ENCODE measurements around the gene QRICH2. TPM values are rescaled to one million over a fixed set of nuclear protein-coding genes. Genes with fewer than 3 reads are reported as not detected.

Gene QRICH2
- total RNA-seq, 1 experiment from 2014 or later, result 1.5 TPM

DNA sequence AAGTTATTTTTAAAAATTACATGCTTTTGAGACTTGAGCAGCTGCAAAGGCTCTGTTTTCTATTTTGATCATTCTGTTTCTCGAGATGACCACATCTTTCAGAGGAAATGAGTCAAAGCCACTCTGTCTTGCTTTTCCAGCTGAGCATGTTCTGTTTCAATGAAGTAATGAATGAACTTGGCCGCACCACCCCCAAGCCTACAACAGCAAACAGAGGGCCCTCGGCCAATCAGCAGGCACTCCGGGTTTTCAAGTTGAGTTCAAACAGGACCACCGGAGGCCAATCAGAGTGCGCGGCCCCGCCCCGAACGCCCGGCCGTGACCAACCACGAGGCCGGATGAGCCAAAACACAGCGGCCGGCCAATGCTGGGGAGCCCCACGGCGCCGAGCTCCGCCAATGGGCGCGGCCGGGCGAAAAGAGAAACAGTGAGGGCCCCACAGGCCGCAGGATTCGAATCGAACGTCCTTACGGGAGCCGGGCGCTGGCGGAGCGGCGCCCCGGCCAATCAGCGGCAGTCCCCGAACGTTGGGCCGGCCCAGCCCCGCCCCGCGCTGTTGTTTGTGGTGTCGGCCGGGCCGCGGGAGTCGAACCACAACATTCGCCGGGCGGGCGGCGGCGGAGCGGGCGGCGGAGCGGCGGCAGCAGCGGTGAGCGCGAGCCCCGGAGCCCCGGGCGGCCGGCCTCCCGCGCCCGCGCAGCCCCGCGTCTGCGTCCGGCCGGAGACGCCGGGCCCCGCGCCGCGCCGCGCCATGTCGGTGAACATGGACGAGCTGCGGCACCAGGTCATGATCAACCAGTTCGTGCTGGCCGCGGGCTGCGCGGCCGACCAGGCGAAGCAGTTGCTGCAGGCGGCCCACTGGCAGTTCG is 43.1 kb downstream of the QRICH2 start, which contains the start of gene UBALD2:
UBALD2 (plus strand) TSS at position 594 of the 869 bp plus-strand sequence; CDS start at position 752, 158 bp downstream.
- peaks cover 57% of the 10 kb centered on the region for H3K36me3 Mint-ChIP-seq (ENCODE audit: insufficient read depth, unreplicated experiment)
- peaks cover 33% of the 10 kb centered on the region for H3K4me1 Mint-ChIP-seq (ENCODE audit: low read depth, unreplicated experiment)
- POLR2A ChIA-PET, result interaction anchor here (0.5 to 1.7 kb wide), 10 partner anchors 9 to 333 kb away, joined by 3 to 6 read pairs (median 3); partner anchors contain the start of gene RNF157
- peak within 1 kb of the TSS; percentile 80 for H3K4me3 Mint-ChIP-seq (ENCODE audit: unreplicated experiment)
- TF ChIP-seq, protein P1, sequence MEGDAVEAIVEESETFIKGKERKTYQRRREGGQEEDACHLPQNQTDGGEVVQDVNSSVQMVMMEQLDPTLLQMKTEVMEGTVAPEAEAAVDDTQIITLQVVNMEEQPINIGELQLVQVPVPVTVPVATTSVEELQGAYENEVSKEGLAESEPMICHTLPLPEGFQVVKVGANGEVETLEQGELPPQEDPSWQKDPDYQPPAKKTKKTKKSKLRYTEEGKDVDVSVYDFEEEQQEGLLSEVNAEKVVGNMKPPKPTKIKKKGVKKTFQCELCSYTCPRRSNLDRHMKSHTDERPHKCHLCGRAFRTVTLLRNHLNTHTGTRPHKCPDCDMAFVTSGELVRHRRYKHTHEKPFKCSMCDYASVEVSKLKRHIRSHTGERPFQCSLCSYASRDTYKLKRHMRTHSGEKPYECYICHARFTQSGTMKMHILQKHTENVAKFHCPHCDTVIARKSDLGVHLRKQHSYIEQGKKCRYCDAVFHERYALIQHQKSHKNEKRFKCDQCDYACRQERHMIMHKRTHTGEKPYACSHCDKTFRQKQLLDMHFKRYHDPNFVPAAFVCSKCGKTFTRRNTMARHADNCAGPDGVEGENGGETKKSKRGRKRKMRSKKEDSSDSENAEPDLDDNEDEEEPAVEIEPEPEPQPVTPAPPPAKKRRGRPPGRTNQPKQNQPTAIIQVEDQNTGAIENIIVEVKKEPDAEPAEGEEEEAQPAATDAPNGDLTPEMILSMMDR (IDR thresholded peaks at IDR 0.05; ENCODE audit: insufficient read depth in 1 of 2, low read depth in 1 of 2, low read length in 1 of 2, severe bottlenecking in 1 of 2, unreplicated experiment in 1 of 2), result no peak
- H3K4me3 ChIP-seq (ENCODE audit: low read depth, low read length), result peak within 1 kb of the TSS; percentile 85
- H3K9me3 ChIP-seq, result no peaks in the 10 kb centered on the region
- H3K27me3 ChIP-seq (replicated peaks; ENCODE audit: control insufficient read depth, insufficient read depth, low read length), result no peaks in the 10 kb centered on the region
- intact Hi-C loops (cut with micrococcal nuclease; ENCODE audit: unreplicated experiment), result loop anchor here (10.0 kb wide), 1 partner anchor 160 kb away; the partner anchor contains the start of gene EXOC7
- peak; percentile 99 to 100 for DNase-seq
- peaks cover 3% of the 10 kb centered on the region for H3K36me3 ChIP-seq (ENCODE audit: control insufficient read depth, insufficient read depth, low read length)
- H3K4me1 ChIP-seq, result peaks cover 65% of the 10 kb centered on the region
- H3K9me3 Mint-ChIP-seq (ENCODE audit: unreplicated experiment), result no peaks in the 10 kb centered on the region
- peak within 1 kb of the TSS; percentile 89 for H3K27ac Mint-ChIP-seq (ENCODE audit: unreplicated experiment)
- BruUV-seq (replicated peaks), result no TSS peak
- no peaks in the 10 kb centered on the region for H3K27me3 Mint-ChIP-seq (ENCODE audit: insufficient read depth, unreplicated experiment)
- CTCF ChIA-PET, result interaction anchor here (0.5 to 2.2 kb wide), 9 partner anchors 15 to 517 kb away, joined by 3 to 14 read pairs (median 3); no protein-coding TSS in a partner anchor

DNA sequence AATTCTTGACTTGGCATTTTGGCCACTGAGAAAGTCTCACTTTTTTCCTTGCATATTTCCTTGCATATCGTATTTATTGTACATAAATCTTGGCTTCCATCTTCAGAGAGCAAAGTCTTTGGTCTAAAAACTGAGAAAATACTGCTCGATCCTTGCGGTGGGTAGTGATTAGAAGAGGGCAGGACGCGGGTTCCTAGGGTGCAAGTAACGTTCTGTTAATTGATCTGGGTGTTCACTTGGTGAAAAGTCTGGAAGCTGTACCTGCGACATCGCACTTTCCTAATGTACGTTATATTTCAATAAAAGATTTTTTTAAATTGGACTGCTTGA is 43.7 kb downstream of the QRICH2 start:
- H3K27me3 ChIP-seq (replicated peaks; ENCODE audit: control insufficient read depth, insufficient read depth, low read length), result no peaks in the 10 kb centered on the region
- H3K4me3 Mint-ChIP-seq (ENCODE audit: unreplicated experiment), result peak overlapping the region; percentile 80
- H3K36me3 Mint-ChIP-seq (ENCODE audit: insufficient read depth, unreplicated experiment), result peaks cover 51% of the 10 kb centered on the region
- ChIA-PET CTCF (interaction anchor here (0.5 to 2.2 kb wide), 6 partner anchors 16 to 516 kb away, joined by 3 to 14 read pairs (median 3); no protein-coding TSS in a partner anchor), POLR2A (interaction anchor here (0.6 to 1.8 kb wide), 10 partner anchors 10 to 485 kb away, joined by 3 to 6 read pairs (median 4); partner anchors contain the start of gene RNF157)
- no peaks in the 10 kb centered on the region for H3K9me3 ChIP-seq
- H3K4me1 ChIP-seq, result peaks cover 71% of the 10 kb centered on the region
- intact Hi-C loops (cut with micrococcal nuclease; ENCODE audit: unreplicated experiment), result loop anchor here (10.0 kb wide), 1 partner anchor 160 kb away; the partner anchor contains the start of gene EXOC7
- H3K36me3 ChIP-seq (ENCODE audit: control insufficient read depth, insufficient read depth, low read length), result peaks cover 3% of the 10 kb centered on the region
- H3K4me3 ChIP-seq (ENCODE audit: low read depth, low read length), result no peak overlapping the region
- H3K4me1 Mint-ChIP-seq (ENCODE audit: low read depth, unreplicated experiment), result peaks cover 36% of the 10 kb centered on the region
- TF ChIP-seq, protein P1 (IDR thresholded peaks at IDR 0.05; ENCODE audit: insufficient read depth in 1 of 2, low read depth in 1 of 2, low read length in 1 of 2, severe bottlenecking in 1 of 2, unreplicated experiment in 1 of 2), result no peak
- peak overlapping the region; percentile 82 for H3K27ac Mint-ChIP-seq (ENCODE audit: unreplicated experiment)
- no peaks in the 10 kb centered on the region for H3K9me3 Mint-ChIP-seq (ENCODE audit: unreplicated experiment)
- no peaks in the 10 kb centered on the region for H3K27me3 Mint-ChIP-seq (ENCODE audit: insufficient read depth, unreplicated experiment)
- DNase-seq, result no peak
- BruUV-seq (replicated peaks), result TSS peak; percentile 42

DNA sequence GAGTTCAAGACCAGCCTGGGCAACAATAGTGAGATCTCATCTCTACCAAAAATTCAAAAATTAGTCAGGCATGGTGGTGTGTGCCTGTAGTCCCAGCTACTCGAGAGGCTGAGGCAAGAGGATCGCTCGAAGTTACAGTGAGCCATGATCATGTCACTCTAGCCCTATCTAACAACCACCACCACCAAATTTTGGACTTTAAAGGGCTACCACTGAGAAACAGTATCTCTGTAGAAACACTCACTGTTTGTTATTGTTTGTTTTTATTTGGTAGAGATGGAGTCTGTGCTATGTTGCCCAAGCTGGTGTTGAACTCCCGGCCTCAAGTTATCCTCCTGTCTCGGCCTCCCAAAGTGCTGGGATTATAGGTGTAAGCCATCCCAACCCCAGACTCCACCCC is 44.2 kb downstream of the QRICH2 start:
- Histone ChIP-seq H3K27me3 (replicated peaks; ENCODE audit: control insufficient read depth, insufficient read depth, low read length) (no peaks in the 10 kb centered on the region), H3K9me3 (no peaks in the 10 kb centered on the region), H3K4me3 (ENCODE audit: low read depth, low read length) (no peak overlapping the region), H3K36me3 (ENCODE audit: control insufficient read depth, insufficient read depth, low read length) (peaks cover 2% of the 10 kb centered on the region; the same call in 1 of the 2 replicates), H3K4me1 (peaks cover 69% of the 10 kb centered on the region)
- Mint-ChIP-seq H3K9me3 (ENCODE audit: unreplicated experiment) (no peaks in the 10 kb centered on the region), H3K27ac (ENCODE audit: unreplicated experiment) (peak overlapping the region; percentile 82), H3K27me3 (ENCODE audit: insufficient read depth, unreplicated experiment) (no peaks in the 10 kb centered on the region), H3K36me3 (ENCODE audit: insufficient read depth, unreplicated experiment) (peaks cover 47% of the 10 kb centered on the region), H3K4me3 (ENCODE audit: unreplicated experiment) (no peak overlapping the region), H3K4me1 (ENCODE audit: low read depth, unreplicated experiment) (peaks cover 41% of the 10 kb centered on the region)
- CTCF ChIA-PET, result interaction anchor here (0.7 to 2.2 kb wide), 2 partner anchors 16 to 209 kb away, joined by 3 to 14 read pairs; no protein-coding TSS in a partner anchor
- BruUV-seq (replicated peaks), result no TSS peak
- intact Hi-C loops (cut with micrococcal nuclease; ENCODE audit: unreplicated experiment), result loop anchor here (10.0 kb wide), 1 partner anchor 159 kb away; the partner anchor contains the start of gene EXOC7
- DNase-seq, result no peak
- POLR2A ChIA-PET, result interaction anchor here (1.7 to 1.8 kb wide), 2 partner anchors 23 to 484 kb away, joined by 4 to 6 read pairs; partner anchors contain the start of gene RNF157
- TF ChIP-seq, protein P1 (IDR thresholded peaks at IDR 0.05; ENCODE audit: insufficient read depth in 1 of 2, low read depth in 1 of 2, low read length in 1 of 2, severe bottlenecking in 1 of 2, unreplicated experiment in 1 of 2), result no peak

All from Caco-2 (cell line).